Ramos (cell line): ENCODE data around the gene NALF2.

ENCODE experiments used
- in situ Hi-C: fragments of 300-500 bp; cut with MboI; formaldehyde crosslinking; loops from one replicate; pipeline ENCODE4 v1.14.3; 2022; ENCODE audit warnings: low sequenced_read_pairs; ENCODE audit not compliant: unreplicated experiment

NALF2 gene

GRCh38 chrX:69523314-69523713 lies 19.2 kb downstream of the NALF2 start:
- in situ Hi-C loops = no loop called here

GRCh38 chrX:69524781-69525363 lies 20.7 kb downstream of the NALF2 start:
- in situ Hi-C loops = loop anchor here (25.0 kb wide), 1 partner anchor 512 kb away; the partner anchor contains the start of gene AWAT2

GRCh38 chrX:69530306-69530705 lies 26.2 kb downstream of the NALF2 start:
- in situ Hi-C loops = loop anchor here (25.0 kb wide), 1 partner anchor 507 kb away; the partner anchor contains the start of gene AWAT2

GRCh38 chrX:69531031-69531755 lies 27.1 kb downstream of the NALF2 start:
- in situ Hi-C loops = loop anchor here (25.0 kb wide), 1 partner anchor 506 kb away; the partner anchor contains the start of gene AWAT2

GRCh38 chrX:69535661-69536060 lies 31.5 kb downstream of the NALF2 start:
- in situ Hi-C loops = loop anchor here (25.0 kb wide), 1 partner anchor 502 kb away; the partner anchor contains the start of gene AWAT2

GRCh38 chrX:69538321-69538876 lies 34.3 kb downstream of the NALF2 start:
- in situ Hi-C loops = loop anchor here (25.0 kb wide), 1 partner anchor 499 kb away; the partner anchor contains the start of gene AWAT2

GRCh38 chrX:69539437-69539836 lies 35.3 kb downstream of the NALF2 start:
- in situ Hi-C loops = loop anchor here (25.0 kb wide), 1 partner anchor 498 kb away; the partner anchor contains the start of gene AWAT2

GRCh38 chrX:69541956-69542355 lies 37.8 kb downstream of the NALF2 start:
- in situ Hi-C loops = loop anchor here (25.0 kb wide), 1 partner anchor 495 kb away; the partner anchor contains the start of gene AWAT2

- in situ Hi-C loops = loop anchor here (25.0 kb wide), 1 partner anchor 494 kb away; the partner anchor contains the start of gene AWAT2
Observed at GRCh38 chrX:69543572-69543971, 39.4 kb downstream of the NALF2 start.

GRCh38 chrX:69546417-69546816 lies 42.3 kb downstream of the NALF2 start:
- in situ Hi-C loops = loop anchor here (25.0 kb wide), 1 partner anchor 491 kb away; the partner anchor contains the start of gene AWAT2

- in situ Hi-C loops = loop anchor here (25.0 kb wide), 1 partner anchor 490 kb away; the partner anchor contains the start of gene AWAT2
Observed at GRCh38 chrX:69546978-69547377, 42.9 kb downstream of the NALF2 start.

GRCh38 chrX:69551421-69552009 lies 47.4 kb downstream of the NALF2 start:
- in situ Hi-C loops = no loop called here

- in situ Hi-C loops = no loop called here
Observed at GRCh38 chrX:69552512-69552911, 48.4 kb downstream of the NALF2 start.
